DND-41 (cell line): Measurements from ENCODE around the gene CFAP68.

ENCODE experiments used
- ATAC-seq: fragments of 200-7000 bp; cut with Tn5 transposase; 3 replicates; pipeline ENCODE4 v1.9.1; 2021; ENCODE audit warnings: low read depth; ENCODE audit not compliant: insufficient read depth
- DNase-seq: peaks from one replicate; pipeline ENCODE4 v3.0.0-alpha.2; 2020
- H2AFZ ChIP-seq: 2 replicates; pipeline ENCODE4 v1.6.0; 2012; ENCODE audit warnings: low read depth, low read length
- H3K27ac ChIP-seq: 2 replicates; pipeline ENCODE4 v1.5.1; 2012; ENCODE audit warnings: low read length, inconsistent platforms
- H3K27me3 ChIP-seq: fragments of 200-600 bp; sonication (generic); 2 replicates; pipeline ENCODE4 v1.6.0; 2012; ENCODE audit warnings: low read length, mild to moderate bottlenecking, inconsistent platforms; ENCODE audit not compliant: insufficient read depth, poor library complexity
- H3K36me3 ChIP-seq: 2 replicates; pipeline ENCODE4 v1.5.1; 2012; ENCODE audit warnings: low read length, inconsistent platforms; ENCODE audit not compliant: insufficient read depth
- H3K4me1 ChIP-seq: 2 replicates; pipeline ENCODE4 v1.5.1; 2012; ENCODE audit warnings: mild to moderate bottlenecking, low read length; ENCODE audit not compliant: insufficient read depth
- H3K4me2 ChIP-seq: 2 replicates; pipeline ENCODE4 v1.6.0; 2012; ENCODE audit warnings: mild to moderate bottlenecking, moderate library complexity, low read length, inconsistent platforms; ENCODE audit not compliant: insufficient read depth
- H3K4me3 ChIP-seq, 2 experiments: fragments of 200-600 bp in 1 of 2; shearing (Covaris generic) in 1 of 2; 2 replicates each; pipeline ENCODE4 v1.5.1; 2012 to 2016; ENCODE audit warnings: inconsistent platforms in 2 of 2, low read length in 2 of 2, mild to moderate bottlenecking in 2 of 2, low read depth in 1 of 2, moderate library complexity in 1 of 2
- H3K79me2 ChIP-seq: 2 replicates; pipeline ENCODE4 v1.6.0; 2012; ENCODE audit warnings: low read length, inconsistent platforms; ENCODE audit not compliant: insufficient read depth
- H3K9ac ChIP-seq: 2 replicates; pipeline ENCODE4 v1.6.0; 2012; ENCODE audit warnings: low read depth, mild to moderate bottlenecking, inconsistent platforms, low read length, moderate library complexity
- H3K9me3 ChIP-seq: 2 replicates; pipeline ENCODE4 v1.5.1; 2012; ENCODE audit warnings: low read length, moderate library complexity, mild to moderate bottlenecking, inconsistent platforms; ENCODE audit not compliant: insufficient read depth, severe bottlenecking
- H4K20me1 ChIP-seq: 2 replicates; pipeline ENCODE4 v1.6.0; 2012; ENCODE audit warnings: low read length; ENCODE audit not compliant: insufficient read depth
- EZH2 ChIP-seq: IDR thresholded peaks from 3 replicates; pipeline ENCODE4 v1.6.1; 2012; ENCODE audit warnings: borderline replicate concordance, low read depth, mild to moderate bottlenecking, moderate library complexity, low read length, inconsistent platforms; ENCODE audit not compliant: severe bottlenecking
- TF ChIP-seq, protein P1 (sequence below): IDR thresholded peaks from 2 replicates; pipeline ENCODE4 v1.5.1; 2012; ENCODE audit warnings: borderline replicate concordance, low read length, moderate library complexity, mild to moderate bottlenecking; ENCODE audit not compliant: poor library complexity, severe bottlenecking; ENCODE audit errors: extremely low read depth

The CFAP68 gene

DNA sequence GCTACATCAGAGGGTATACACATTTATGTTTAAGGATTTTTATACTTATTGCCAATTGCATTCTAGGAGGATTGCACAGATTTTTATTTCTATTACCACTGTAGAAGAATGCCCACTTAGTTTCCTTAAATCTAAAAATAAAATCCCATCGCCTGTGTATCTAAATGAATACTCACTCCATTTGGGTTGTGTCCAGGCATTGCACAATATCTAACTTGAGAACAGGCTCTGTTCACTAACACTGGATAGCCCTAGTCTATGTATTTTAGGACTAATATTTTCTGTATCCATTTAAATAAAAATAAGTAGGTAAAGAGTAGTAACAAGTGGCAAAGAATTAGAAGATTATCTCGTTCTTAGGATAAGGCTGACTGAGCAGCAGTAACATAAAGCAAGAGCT lies 43.5 kb downstream of the CFAP68 start:
- no peaks in the 10 kb centered on the region for H3K79me2 ChIP-seq
- no peaks in the 10 kb centered on the region for H3K9me3 ChIP-seq
- H2AFZ ChIP-seq = no peak overlapping the region
- no peaks in the 10 kb centered on the region for H4K20me1 ChIP-seq
- no peak overlapping the region for H3K4me3 ChIP-seq
- H3K4me2 ChIP-seq = no peak overlapping the region
- no peak overlapping the region for H3K9ac ChIP-seq
- peaks cover 18% of the 10 kb centered on the region for H3K4me1 ChIP-seq
- no peaks in the 10 kb centered on the region for H3K36me3 ChIP-seq
- ATAC-seq (no peak), DNase-seq (no peak)
- no peaks in the 10 kb centered on the region for H3K27me3 ChIP-seq
- no peak overlapping the region for H3K27ac ChIP-seq
- TF ChIP-seq, protein P1, sequence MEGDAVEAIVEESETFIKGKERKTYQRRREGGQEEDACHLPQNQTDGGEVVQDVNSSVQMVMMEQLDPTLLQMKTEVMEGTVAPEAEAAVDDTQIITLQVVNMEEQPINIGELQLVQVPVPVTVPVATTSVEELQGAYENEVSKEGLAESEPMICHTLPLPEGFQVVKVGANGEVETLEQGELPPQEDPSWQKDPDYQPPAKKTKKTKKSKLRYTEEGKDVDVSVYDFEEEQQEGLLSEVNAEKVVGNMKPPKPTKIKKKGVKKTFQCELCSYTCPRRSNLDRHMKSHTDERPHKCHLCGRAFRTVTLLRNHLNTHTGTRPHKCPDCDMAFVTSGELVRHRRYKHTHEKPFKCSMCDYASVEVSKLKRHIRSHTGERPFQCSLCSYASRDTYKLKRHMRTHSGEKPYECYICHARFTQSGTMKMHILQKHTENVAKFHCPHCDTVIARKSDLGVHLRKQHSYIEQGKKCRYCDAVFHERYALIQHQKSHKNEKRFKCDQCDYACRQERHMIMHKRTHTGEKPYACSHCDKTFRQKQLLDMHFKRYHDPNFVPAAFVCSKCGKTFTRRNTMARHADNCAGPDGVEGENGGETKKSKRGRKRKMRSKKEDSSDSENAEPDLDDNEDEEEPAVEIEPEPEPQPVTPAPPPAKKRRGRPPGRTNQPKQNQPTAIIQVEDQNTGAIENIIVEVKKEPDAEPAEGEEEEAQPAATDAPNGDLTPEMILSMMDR = no peak
- TF ChIP-seq EZH2 = no peak

GRCh38 chr11:111923351-111923788 lies 44.0 kb downstream of the CFAP68 start:
- no peak overlapping the region for H3K4me3 ChIP-seq
- no peaks in the 10 kb centered on the region for H4K20me1 ChIP-seq
- no peak overlapping the region for H3K27ac ChIP-seq
- H3K27me3 ChIP-seq = no peaks in the 10 kb centered on the region
- peak overlapping the region; percentile 50 for H2AFZ ChIP-seq
- H3K4me1 ChIP-seq = peaks cover 20% of the 10 kb centered on the region
- no peak overlapping the region for H3K9ac ChIP-seq
- DNase-seq (no peak), ATAC-seq (no peak)
- H3K4me2 ChIP-seq = no peak overlapping the region
- no peaks in the 10 kb centered on the region for H3K79me2 ChIP-seq
- no peaks in the 10 kb centered on the region for H3K36me3 ChIP-seq
- no peaks in the 10 kb centered on the region for H3K9me3 ChIP-seq
- TF ChIP-seq, protein P1 = no peak
- no peak for TF ChIP-seq EZH2

GRCh38 chr11:111923951-111924350 lies 44.6 kb downstream of the CFAP68 start:
- Histone ChIP-seq H2AFZ (peak overlapping the region; percentile 50), H3K36me3 (no peaks in the 10 kb centered on the region), H3K4me1 (peaks cover 20% of the 10 kb centered on the region), H3K27ac (no peak overlapping the region), H3K9me3 (no peaks in the 10 kb centered on the region), H4K20me1 (no peaks in the 10 kb centered on the region), H3K27me3 (no peaks in the 10 kb centered on the region), H3K79me2 (no peaks in the 10 kb centered on the region), H3K4me2 (no peak overlapping the region), H3K4me3 (no peak overlapping the region), H3K9ac (no peak overlapping the region)
- DNase-seq (no peak), ATAC-seq (no peak)
- TF ChIP-seq, protein P1 = no peak
- no peak for TF ChIP-seq EZH2

GRCh38 chr11:111925953-111926352 lies 46.6 kb downstream of the CFAP68 start:
- H3K27ac ChIP-seq = peak overlapping the region; percentile 96
- H3K4me2 ChIP-seq = peak overlapping the region; percentile 100
- no peak for ATAC-seq
- peak overlapping the region in 1 of 2 experiments; percentile 58; a peak in 2 of 4 replicates for H3K4me3 ChIP-seq
- H4K20me1 ChIP-seq = no peaks in the 10 kb centered on the region
- no peaks in the 10 kb centered on the region for H3K27me3 ChIP-seq
- no peak for DNase-seq
- no peaks in the 10 kb centered on the region for H3K79me2 ChIP-seq
- TF ChIP-seq, protein P1 = no peak
- TF ChIP-seq EZH2 = no peak
- H2AFZ ChIP-seq = peak overlapping the region; percentile 88
- H3K36me3 ChIP-seq = no peaks in the 10 kb centered on the region
- H3K9ac ChIP-seq = peak overlapping the region; percentile 62
- H3K9me3 ChIP-seq = no peaks in the 10 kb centered on the region
- peaks cover 20% of the 10 kb centered on the region for H3K4me1 ChIP-seq
